Hematopoietic multipotent progenitor cell treated with erythropoietin and hydrocortisone succinate and interleukin-3 and kit ligand, for 15 days (in vitro differentiated cells): Measurements from ENCODE around the gene EDRF1.
"Not testable (repeated sequence)": the region's sequence is repeated elsewhere in the genome, so short reads cannot be mapped to it uniquely, and the experiment has no call there.

Experiments used
- DNase-seq: peaks from one replicate; pipeline ENCODE4 v3.0.0-alpha.2; 2015; ENCODE audit warnings: low spot score

EDRF1 gene

GRCh38 chr10:125709553-125710474 is 9.7 kb upstream of the EDRF1 start:
- DNase-seq, result no peak

- no peak for DNase-seq
Measured at GRCh38 chr10:125711110-125711750, 8.3 kb upstream of the EDRF1 start.

- DNase-seq, result not testable (repeated sequence)
Measured at GRCh38 chr10:125714728-125715127, 4.8 kb upstream of the EDRF1 start.

- peak; percentile 17 for DNase-seq
Measured at GRCh38 chr10:125720002-125720382, 483 bp downstream of the EDRF1 start.

- no peak for DNase-seq
Measured at GRCh38 chr10:125721035-125721434, 1.5 kb downstream of the EDRF1 start.

GRCh38 chr10:125722811-125723210 is 3.3 kb downstream of the EDRF1 start:
- no peak for DNase-seq

- no peak for DNase-seq
Measured at GRCh38 chr10:125726914-125727313, 7.4 kb downstream of the EDRF1 start.

GRCh38 chr10:125727436-125727835 is 7.9 kb downstream of the EDRF1 start:
- no peak for DNase-seq

- no peak for DNase-seq
Measured at GRCh38 chr10:125734148-125734547, 14.6 kb downstream of the EDRF1 start.

GRCh38 chr10:125734823-125735222 is 15.3 kb downstream of the EDRF1 start:
- no peak for DNase-seq

- DNase-seq, result no peak
Measured at GRCh38 chr10:125738206-125738605, 18.7 kb downstream of the EDRF1 start.

GRCh38 chr10:125739994-125740679 is 20.6 kb downstream of the EDRF1 start:
- DNase-seq, result no peak

GRCh38 chr10:125742465-125742864 is 23.0 kb downstream of the EDRF1 start:
- no peak for DNase-seq

- DNase-seq, result no peak
Measured at GRCh38 chr10:125744909-125745308, 25.4 kb downstream of the EDRF1 start.

- no peak for DNase-seq
Measured at GRCh38 chr10:125747417-125747816, 27.9 kb downstream of the EDRF1 start.

GRCh38 chr10:125756196-125756595 is 36.7 kb downstream of the EDRF1 start:
- no peak for DNase-seq

GRCh38 chr10:125756853-125757487 is 37.5 kb downstream of the EDRF1 start:
- DNase-seq, result no peak

GRCh38 chr10:125757742-125758141 is 38.2 kb downstream of the EDRF1 start:
- DNase-seq, result no peak

GRCh38 chr10:125761961-125762360 is 42.5 kb downstream of the EDRF1 start:
- DNase-seq, result no peak

- no peak for DNase-seq
Measured at GRCh38 chr10:125762692-125763648, 43.5 kb downstream of the EDRF1 start.

GRCh38 chr10:125765835-125766234 is 46.3 kb downstream of the EDRF1 start:
- DNase-seq, result no peak
